ENCODE data around the gene CACNA1G.

CACNA1G gene

DNA sequence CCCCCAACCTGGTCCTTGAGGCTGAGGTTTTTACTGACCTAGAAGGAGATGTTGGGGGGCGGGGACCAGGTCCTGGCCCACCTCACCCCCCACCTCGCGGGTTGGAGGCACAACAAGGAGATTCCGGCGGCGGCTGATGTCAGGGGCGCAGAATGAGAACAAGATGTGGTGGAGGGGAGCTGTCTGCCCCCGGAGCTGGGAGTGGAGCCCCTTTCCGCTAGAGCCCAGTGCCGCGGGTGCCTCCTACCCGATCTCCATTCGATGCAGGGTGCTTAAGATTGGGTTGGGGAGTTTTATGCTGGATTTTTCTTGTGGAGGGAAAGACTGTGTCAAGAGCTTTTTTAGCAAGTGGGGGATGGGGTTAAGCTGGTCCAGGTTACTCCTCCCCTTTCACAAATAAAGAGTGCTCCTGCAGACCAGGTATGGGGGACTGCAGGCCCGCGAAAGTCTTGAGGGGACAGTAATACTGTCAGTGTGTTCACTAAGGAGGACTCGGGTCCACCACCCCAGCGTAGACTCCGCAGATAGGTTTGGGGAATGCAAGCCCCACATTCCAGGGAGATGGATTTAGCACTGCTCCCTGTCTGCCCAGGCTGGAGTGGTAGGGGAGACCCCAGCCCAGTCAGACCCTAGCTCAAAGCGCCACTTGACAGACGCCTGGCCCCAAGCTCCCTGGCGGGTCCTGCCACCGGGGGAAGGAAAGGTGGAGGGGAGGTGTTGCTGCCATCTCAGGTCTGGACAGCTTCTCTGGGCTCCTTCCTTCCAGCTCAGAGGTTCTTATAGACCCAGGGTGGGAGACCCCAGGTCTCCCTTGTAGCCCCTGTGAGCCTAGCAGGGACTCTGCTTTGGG is 2.0 kb downstream of the CACNA1G start:
- no peak overlapping the region for H3K4me3 ChIP-seq (ENCODE audit: low read depth, low read length)
- DNase-seq (ENCODE audit: low read depth), result no peak

- no peak for DNase-seq (ENCODE audit: low read depth)
- H3K4me3 ChIP-seq (ENCODE audit: low read depth, low read length), result no peak overlapping the region
These were observed 2.6 kb downstream of the CACNA1G start for GRCh38 chr17:50563092-50563511.

DNA sequence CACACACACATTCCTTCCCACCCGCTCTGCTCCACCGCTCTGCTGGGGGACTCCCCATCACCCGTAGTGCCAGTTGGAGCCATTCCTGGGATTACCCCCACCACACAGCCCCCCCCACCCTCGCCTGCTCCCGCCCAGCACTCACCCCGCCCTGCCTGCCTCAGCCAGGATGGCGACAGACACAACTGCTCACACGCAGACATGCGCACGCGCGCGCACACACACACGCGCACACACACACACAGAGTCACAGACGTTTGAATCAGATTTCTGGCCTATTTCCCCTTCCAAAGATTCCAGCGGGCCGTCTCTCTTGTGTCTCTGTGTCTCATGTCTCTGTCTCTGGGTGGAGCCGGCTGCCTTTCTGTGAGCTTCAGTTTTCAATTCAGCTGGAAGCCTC is 4.4 kb downstream of the CACNA1G start:
- H3K4me3 ChIP-seq (ENCODE audit: low read depth, low read length), result no peak overlapping the region
- DNase-seq (ENCODE audit: low read depth), result no peak

GRCh38 chr17:50565402-50566350 is 5.2 kb downstream of the CACNA1G start:
- no peak overlapping the region for H3K4me3 ChIP-seq (ENCODE audit: low read depth, low read length)
- DNase-seq (ENCODE audit: low read depth), result no peak

GRCh38 chr17:50566886-50567285 is 6.4 kb downstream of the CACNA1G start:
- DNase-seq (ENCODE audit: low read depth), result no peak
- no peak overlapping the region for H3K4me3 ChIP-seq (ENCODE audit: low read depth, low read length)

DNA sequence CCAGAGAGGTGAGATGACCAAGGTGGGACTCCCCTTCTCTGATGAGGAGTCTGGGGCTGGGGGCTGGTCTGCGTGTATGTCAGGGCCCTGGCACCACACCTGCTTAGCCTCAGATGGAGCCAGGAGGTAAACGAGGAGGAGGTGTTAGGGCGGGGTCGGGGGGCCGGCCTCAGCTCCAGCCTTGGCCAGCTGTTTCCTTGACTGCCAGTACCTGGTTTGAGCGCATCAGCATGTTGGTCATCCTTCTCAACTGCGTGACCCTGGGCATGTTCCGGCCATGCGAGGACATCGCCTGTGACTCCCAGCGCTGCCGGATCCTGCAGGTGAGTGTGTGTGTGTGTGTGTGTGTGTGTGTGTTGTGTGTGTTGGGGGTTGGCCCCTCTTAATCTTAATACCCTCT is 8.1 kb downstream of the CACNA1G start:
- no peak for DNase-seq (ENCODE audit: low read depth)
- no peak overlapping the region for H3K4me3 ChIP-seq (ENCODE audit: low read depth, low read length)

- no peak overlapping the region for H3K4me3 ChIP-seq (ENCODE audit: low read depth, low read length)
- DNase-seq (ENCODE audit: low read depth), result no peak
These were observed 9.1 kb downstream of the CACNA1G start for GRCh38 chr17:50569592-50569991.

DNA sequence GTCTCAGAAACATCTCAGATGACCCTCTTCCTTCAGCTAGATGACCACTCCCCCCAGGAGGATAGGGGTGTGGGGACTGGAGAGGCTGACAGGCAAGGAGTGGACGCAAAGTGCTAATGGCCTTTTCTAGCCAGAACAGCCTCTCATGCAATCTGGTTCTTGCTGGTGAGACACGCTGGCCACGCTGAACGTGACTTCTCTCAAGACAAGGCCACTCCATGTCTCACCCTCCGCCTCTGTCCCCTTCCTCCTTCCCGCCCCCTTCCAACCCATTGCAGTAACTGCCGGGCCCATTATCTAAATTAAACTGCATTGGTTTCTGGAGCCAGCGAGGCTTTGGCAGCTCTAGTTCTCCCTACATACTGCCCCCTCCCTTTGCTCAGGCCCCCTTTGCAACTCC is 9.5 kb downstream of the CACNA1G start:
- no peak overlapping the region for H3K4me3 ChIP-seq (ENCODE audit: low read depth, low read length)
- no peak for DNase-seq (ENCODE audit: low read depth)

GRCh38 chr17:50570528-50570927 is 10.0 kb downstream of the CACNA1G start:
- H3K4me3 ChIP-seq (ENCODE audit: low read depth, low read length), result no peak overlapping the region
- no peak for DNase-seq (ENCODE audit: low read depth)

DNA sequence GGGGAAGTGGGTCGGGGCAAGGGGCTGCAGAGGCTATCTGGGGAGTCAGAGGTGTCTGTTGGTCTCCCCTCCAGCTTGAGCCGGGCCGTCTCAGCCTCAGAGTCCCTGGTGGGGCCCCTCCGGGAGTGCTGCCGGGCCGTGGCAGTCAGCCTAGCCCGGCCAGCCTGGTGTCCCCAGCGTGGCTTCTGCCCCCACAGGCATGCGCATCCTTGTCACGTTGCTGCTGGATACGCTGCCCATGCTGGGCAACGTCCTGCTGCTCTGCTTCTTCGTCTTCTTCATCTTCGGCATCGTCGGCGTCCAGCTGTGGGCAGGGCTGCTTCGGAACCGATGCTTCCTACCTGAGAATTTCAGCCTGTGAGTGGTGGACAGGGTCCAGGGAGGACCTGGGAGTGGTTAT is 11.2 kb downstream of the CACNA1G start:
- no peak for DNase-seq (ENCODE audit: low read depth)
- no peak overlapping the region for H3K4me3 ChIP-seq (ENCODE audit: low read depth, low read length)

DNA sequence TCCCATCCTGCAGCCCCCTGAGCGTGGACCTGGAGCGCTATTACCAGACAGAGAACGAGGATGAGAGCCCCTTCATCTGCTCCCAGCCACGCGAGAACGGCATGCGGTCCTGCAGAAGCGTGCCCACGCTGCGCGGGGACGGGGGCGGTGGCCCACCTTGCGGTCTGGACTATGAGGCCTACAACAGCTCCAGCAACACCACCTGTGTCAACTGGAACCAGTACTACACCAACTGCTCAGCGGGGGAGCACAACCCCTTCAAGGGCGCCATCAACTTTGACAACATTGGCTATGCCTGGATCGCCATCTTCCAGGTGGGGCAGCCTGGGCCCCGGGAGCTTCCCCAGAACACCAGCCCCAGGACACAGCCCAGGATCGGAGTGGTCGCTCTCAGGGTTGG is 12.0 kb downstream of the CACNA1G start:
- no peak for DNase-seq (ENCODE audit: low read depth)
- no peak overlapping the region for H3K4me3 ChIP-seq (ENCODE audit: low read depth, low read length)

- no peak for DNase-seq (ENCODE audit: low read depth)
- H3K4me3 ChIP-seq (ENCODE audit: low read depth, low read length), result no peak overlapping the region
These were observed 13.5 kb downstream of the CACNA1G start for GRCh38 chr17:50573866-50574611.

- no peak overlapping the region for H3K4me3 ChIP-seq (ENCODE audit: low read depth, low read length)
- no peak for DNase-seq (ENCODE audit: low read depth)
These were observed 15.2 kb downstream of the CACNA1G start for GRCh38 chr17:50575581-50576210.

DNA sequence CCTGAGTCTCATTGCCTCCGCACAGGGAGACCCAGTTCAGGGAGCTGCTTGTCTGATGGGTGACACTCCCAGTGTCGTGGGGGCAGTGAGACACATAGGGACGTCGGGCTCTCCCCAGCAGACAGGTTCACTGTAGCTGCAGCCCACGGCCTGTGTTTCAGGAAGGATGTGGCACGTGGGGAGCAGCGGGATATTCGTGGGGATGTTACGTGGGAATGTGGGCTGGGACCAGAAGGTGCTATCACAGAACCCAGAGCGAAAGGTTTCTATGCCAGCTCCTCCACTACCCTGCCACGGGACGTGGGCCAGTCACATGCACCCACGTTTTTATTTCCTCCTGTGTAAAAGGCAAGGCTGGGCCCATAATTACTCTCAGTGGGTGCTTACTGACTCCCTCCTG is 16.3 kb downstream of the CACNA1G start:
- no peak for DNase-seq (ENCODE audit: low read depth)
- no peak overlapping the region for H3K4me3 ChIP-seq (ENCODE audit: low read depth, low read length)

- no peak for DNase-seq (ENCODE audit: low read depth)
- H3K4me3 ChIP-seq (ENCODE audit: low read depth, low read length), result no peak overlapping the region
These were observed 17.0 kb downstream of the CACNA1G start for GRCh38 chr17:50577451-50577954.

DNA sequence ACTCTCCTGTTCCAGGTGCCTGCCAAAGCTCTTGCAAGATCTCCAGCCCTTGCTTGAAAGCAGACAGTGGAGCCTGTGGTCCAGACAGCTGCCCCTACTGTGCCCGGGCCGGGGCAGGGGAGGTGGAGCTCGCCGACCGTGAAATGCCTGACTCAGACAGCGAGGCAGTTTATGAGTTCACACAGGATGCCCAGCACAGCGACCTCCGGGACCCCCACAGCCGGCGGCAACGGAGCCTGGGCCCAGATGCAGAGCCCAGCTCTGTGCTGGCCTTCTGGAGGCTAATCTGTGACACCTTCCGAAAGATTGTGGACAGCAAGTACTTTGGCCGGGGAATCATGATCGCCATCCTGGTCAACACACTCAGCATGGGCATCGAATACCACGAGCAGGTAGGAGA is 17.7 kb downstream of the CACNA1G start:
- no peak for DNase-seq (ENCODE audit: low read depth)
- H3K4me3 ChIP-seq (ENCODE audit: low read depth, low read length), result no peak overlapping the region

DNA sequence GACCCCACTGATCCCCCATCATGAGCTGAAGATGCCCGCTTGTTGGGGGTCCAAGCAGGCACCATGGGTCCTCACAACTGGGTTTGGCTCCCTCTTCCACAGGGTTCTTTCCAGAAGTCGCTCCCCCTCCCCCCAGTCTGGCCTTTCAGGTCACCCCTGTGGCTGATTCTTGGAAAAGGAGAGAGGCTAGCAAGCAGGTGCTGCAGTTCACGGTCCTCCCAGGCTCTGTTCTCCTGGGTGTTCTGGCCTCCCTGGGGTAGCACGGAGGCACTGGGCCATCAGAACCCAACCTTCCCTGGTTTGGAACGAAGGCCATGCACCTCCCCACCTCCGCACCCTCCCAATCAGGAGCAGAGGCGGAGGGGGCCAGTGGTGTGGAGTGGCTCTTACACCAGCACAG is 18.9 kb downstream of the CACNA1G start:
- no peak overlapping the region for H3K4me3 ChIP-seq (ENCODE audit: low read depth, low read length)
- DNase-seq (ENCODE audit: low read depth), result no peak

DNA sequence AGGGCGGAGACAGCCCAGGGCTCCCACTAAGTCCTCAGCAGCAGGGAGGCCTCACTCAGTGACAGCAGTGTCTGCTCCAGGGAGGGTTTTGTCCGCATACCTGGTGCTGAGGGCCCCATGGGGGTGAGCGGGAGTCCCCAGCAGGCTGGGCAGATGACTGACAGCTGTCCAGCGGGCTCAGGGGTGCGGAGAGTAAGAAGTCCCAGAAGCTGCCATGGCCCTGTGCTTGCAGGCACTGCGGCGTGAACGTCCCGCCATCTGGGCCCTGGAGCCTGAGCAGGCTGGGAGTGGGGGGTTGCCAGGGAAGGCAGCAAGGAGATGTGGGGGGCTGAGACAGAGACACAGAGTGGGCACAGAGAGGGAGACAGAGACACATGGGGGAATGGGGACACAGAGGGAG is 20.1 kb downstream of the CACNA1G start:
- no peak overlapping the region for H3K4me3 ChIP-seq (ENCODE audit: low read depth, low read length)
- DNase-seq (ENCODE audit: low read depth), result no peak

DNA sequence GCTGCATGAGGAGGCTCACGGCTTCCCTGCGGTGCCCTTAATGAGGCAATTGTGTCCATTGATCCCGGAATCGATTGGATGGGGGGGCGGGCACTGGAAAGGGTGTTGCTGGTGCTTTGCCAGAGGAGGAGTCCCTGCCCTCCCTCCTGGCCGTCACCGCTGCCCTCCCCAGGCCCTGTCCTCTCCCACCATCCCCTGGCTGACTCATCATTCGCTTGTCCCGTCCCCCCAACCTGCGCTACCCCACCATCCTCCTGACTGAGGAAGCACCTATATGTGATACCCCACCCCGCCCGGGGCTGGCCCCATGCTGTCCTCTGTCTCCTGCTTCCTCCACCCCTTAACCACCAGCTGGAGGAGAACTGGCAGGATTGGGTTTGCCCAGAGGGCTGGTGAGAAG is 20.8 kb downstream of the CACNA1G start:
- no peak overlapping the region for H3K4me3 ChIP-seq (ENCODE audit: low read depth, low read length)
- DNase-seq (ENCODE audit: low read depth), result no peak

All from skeletal muscle cell (primary cell).